ENCODE measurements around the gene LPXN.

LPXN gene

GRCh38 chr11:58606930-58607714, 31.5 kb upstream of the LPXN start:
- Histone ChIP-seq H2AFZ (ENCODE audit: low read length, unreplicated experiment) (no peak overlapping the region), H3K27me3 (ENCODE audit: insufficient read depth, low read length) (no peaks in the 10 kb centered on the region), H3K36me3 (ENCODE audit: insufficient read depth, low read length) (peaks cover 19% of the 10 kb centered on the region), H3K4me1 (ENCODE audit: control insufficient read depth, insufficient read depth, low read length, unreplicated experiment) (peaks cover 7% of the 10 kb centered on the region), H3K27ac (ENCODE audit: low read depth, low read length) (no peak overlapping the region), H3K4me3 (ENCODE audit: low read depth, low read length) (no peak overlapping the region), H3K79me2 (ENCODE audit: control insufficient read depth, insufficient read depth, low read length, unreplicated experiment) (peaks cover 70% of the 10 kb centered on the region)

DNA sequence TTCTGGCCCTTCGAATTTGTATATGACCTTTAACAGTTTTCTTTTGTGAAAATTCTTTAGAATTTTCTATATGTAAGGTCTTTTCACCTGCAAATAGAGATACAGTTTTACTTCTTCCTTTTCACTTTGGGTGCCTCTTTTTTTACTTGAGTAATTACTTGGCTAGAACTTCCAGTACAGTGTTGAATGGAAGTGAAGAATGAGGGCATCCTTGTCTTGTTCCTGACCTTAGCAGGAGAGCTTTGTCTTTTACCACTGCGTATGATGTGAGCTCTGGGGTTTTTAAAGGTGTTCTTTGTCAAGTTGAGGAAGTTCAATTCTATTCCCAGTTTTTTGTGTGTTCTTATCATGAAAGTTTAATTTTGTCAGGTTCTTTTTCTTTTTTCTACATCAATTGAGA, 24.9 kb upstream of the LPXN start:
- Histone ChIP-seq H3K4me3 (ENCODE audit: low read depth, low read length) (no peak overlapping the region), H3K4me1 (ENCODE audit: control insufficient read depth, insufficient read depth, low read length, unreplicated experiment) (peaks cover 6% of the 10 kb centered on the region), H2AFZ (ENCODE audit: low read length, unreplicated experiment) (no peak overlapping the region), H3K27ac (ENCODE audit: low read depth, low read length) (no peak overlapping the region), H3K27me3 (ENCODE audit: insufficient read depth, low read length) (no peaks in the 10 kb centered on the region), H3K79me2 (ENCODE audit: control insufficient read depth, insufficient read depth, low read length, unreplicated experiment) (peaks cover 95% of the 10 kb centered on the region), H3K36me3 (ENCODE audit: insufficient read depth, low read length) (no peaks in the 10 kb centered on the region; the same call in 1 of the 2 replicates)

- H3K27me3 ChIP-seq (ENCODE audit: insufficient read depth, low read length): no peaks in the 10 kb centered on the region
- no peaks in the 10 kb centered on the region for H3K4me1 ChIP-seq (ENCODE audit: control insufficient read depth, insufficient read depth, low read length, unreplicated experiment)
- H3K79me2 ChIP-seq (ENCODE audit: control insufficient read depth, insufficient read depth, low read length, unreplicated experiment): peaks cover 91% of the 10 kb centered on the region
- H3K27ac ChIP-seq (ENCODE audit: low read depth, low read length): no peak overlapping the region
- H2AFZ ChIP-seq (ENCODE audit: low read length, unreplicated experiment): no peak overlapping the region
- no peaks in the 10 kb centered on the region; the same call in 1 of the 2 replicates for H3K36me3 ChIP-seq (ENCODE audit: insufficient read depth, low read length)
- no peak overlapping the region for H3K4me3 ChIP-seq (ENCODE audit: low read depth, low read length)
These were observed 22.0 kb upstream of the LPXN start for GRCh38 chr11:58597486-58598144.

DNA sequence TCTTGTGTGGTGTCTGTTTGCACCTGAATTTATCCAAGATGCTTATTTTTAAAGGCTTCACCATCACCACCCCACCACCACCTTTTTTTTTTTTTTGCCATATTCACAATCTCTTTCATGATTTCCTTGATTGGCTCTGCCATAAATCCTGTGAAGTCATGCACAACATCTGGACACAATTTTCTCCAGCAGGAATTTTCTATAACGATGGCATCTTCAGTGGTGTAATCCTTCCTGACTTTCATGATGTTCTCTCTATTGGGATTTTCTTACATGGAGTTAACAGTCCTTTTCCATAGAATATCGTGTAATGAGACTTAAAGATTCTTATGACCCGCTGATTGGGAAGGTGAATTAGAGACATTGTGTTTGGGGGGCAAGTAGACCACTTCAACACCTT, 21.0 kb upstream of the LPXN start:
- Histone ChIP-seq H3K27me3 (ENCODE audit: insufficient read depth, low read length) (no peaks in the 10 kb centered on the region), H2AFZ (ENCODE audit: low read length, unreplicated experiment) (no peak overlapping the region), H3K36me3 (ENCODE audit: insufficient read depth, low read length) (peaks cover 3% of the 10 kb centered on the region; the same call in 1 of the 2 replicates), H3K27ac (ENCODE audit: low read depth, low read length) (no peak overlapping the region), H3K4me3 (ENCODE audit: low read depth, low read length) (no peak overlapping the region), H3K4me1 (ENCODE audit: control insufficient read depth, insufficient read depth, low read length, unreplicated experiment) (no peaks in the 10 kb centered on the region), H3K79me2 (ENCODE audit: control insufficient read depth, insufficient read depth, low read length, unreplicated experiment) (peaks cover 90% of the 10 kb centered on the region)

DNA sequence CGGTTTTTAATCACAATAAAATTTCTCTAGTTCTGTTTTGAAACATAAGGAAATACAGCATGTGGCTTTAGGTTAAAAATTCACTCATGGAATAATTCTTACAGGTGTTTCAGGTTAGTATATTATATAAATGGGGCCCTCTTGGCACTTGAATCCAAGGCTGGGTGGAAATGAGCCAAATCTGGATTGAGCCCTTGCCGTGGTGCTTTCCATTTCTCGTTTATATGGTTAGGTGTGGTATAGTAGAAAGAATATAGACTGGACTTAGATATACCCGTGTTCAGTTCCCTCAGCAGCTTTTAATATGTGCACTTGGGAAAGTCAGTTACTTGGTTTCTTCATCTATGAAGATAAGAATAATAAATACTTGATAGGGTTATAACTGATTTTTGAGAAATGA, 19.2 kb upstream of the LPXN start:
- no peak overlapping the region for H3K4me3 ChIP-seq (ENCODE audit: low read depth, low read length)
- no peaks in the 10 kb centered on the region for H3K27me3 ChIP-seq (ENCODE audit: insufficient read depth, low read length)
- H3K27ac ChIP-seq (ENCODE audit: low read depth, low read length): no peak overlapping the region
- no peak overlapping the region for H2AFZ ChIP-seq (ENCODE audit: low read length, unreplicated experiment)
- peaks cover 89% of the 10 kb centered on the region for H3K79me2 ChIP-seq (ENCODE audit: control insufficient read depth, insufficient read depth, low read length, unreplicated experiment)
- peaks cover 3% of the 10 kb centered on the region; the same call in 1 of the 2 replicates for H3K36me3 ChIP-seq (ENCODE audit: insufficient read depth, low read length)
- H3K4me1 ChIP-seq (ENCODE audit: control insufficient read depth, insufficient read depth, low read length, unreplicated experiment): no peaks in the 10 kb centered on the region

DNA sequence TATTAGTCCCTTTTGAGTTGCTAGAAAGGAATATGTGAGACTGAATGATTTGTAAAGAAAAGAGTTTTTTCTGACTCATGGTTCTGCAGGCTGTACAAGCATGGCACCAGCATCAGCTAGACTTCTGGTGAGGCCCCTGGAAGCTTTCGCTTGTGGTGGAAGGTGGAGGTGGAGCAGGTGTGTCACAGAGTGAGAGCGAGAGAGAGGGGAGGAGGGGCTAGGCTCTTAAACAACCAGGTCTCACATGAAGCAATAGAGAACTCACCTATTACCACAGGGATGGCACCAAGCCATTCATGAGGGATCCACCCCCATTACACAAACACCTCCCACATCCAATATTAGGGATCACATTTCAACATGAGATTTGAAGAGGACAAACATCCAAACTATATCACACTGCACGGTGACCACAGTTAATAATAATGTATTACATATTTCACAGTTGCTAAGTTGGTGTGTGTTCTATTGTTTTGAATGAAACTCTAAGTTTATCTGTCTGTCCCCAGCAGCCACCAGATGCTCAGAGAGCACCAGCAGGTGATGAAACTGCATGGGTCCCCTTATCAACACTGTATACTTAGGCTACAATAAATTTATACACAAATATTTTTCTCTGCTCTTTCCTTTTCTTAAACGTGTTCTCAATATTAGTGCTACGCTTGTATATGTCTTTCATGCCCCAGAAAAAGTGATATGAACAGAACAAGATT, 17.3 kb upstream of the LPXN start:
- Histone ChIP-seq H3K4me1 (ENCODE audit: control insufficient read depth, insufficient read depth, low read length, unreplicated experiment) (no peaks in the 10 kb centered on the region), H3K4me3 (ENCODE audit: low read depth, low read length) (no peak overlapping the region), H3K27me3 (ENCODE audit: insufficient read depth, low read length) (no peaks in the 10 kb centered on the region), H3K79me2 (ENCODE audit: control insufficient read depth, insufficient read depth, low read length, unreplicated experiment) (peaks cover 86% of the 10 kb centered on the region), H3K36me3 (ENCODE audit: insufficient read depth, low read length) (peaks cover 3% of the 10 kb centered on the region; the same call in 1 of the 2 replicates), H3K27ac (ENCODE audit: low read depth, low read length) (no peak overlapping the region), H2AFZ (ENCODE audit: low read length, unreplicated experiment) (no peak overlapping the region)

GRCh38 chr11:58591659-58592058, 16.0 kb upstream of the LPXN start:
- H3K4me3 ChIP-seq (ENCODE audit: low read depth, low read length): no peak overlapping the region
- H3K79me2 ChIP-seq (ENCODE audit: control insufficient read depth, insufficient read depth, low read length, unreplicated experiment): peaks cover 86% of the 10 kb centered on the region
- H3K4me1 ChIP-seq (ENCODE audit: control insufficient read depth, insufficient read depth, low read length, unreplicated experiment): no peaks in the 10 kb centered on the region
- H2AFZ ChIP-seq (ENCODE audit: low read length, unreplicated experiment): no peak overlapping the region
- no peak overlapping the region for H3K27ac ChIP-seq (ENCODE audit: low read depth, low read length)
- H3K27me3 ChIP-seq (ENCODE audit: insufficient read depth, low read length): no peaks in the 10 kb centered on the region
- peaks cover 12% of the 10 kb centered on the region; the same call in 1 of the 2 replicates for H3K36me3 ChIP-seq (ENCODE audit: insufficient read depth, low read length)

GRCh38 chr11:58586998-58587397, 11.3 kb upstream of the LPXN start:
- peaks cover 93% of the 10 kb centered on the region for H3K79me2 ChIP-seq (ENCODE audit: control insufficient read depth, insufficient read depth, low read length, unreplicated experiment)
- no peak overlapping the region for H2AFZ ChIP-seq (ENCODE audit: low read length, unreplicated experiment)
- H3K27me3 ChIP-seq (ENCODE audit: insufficient read depth, low read length): no peaks in the 10 kb centered on the region
- peaks cover 14% of the 10 kb centered on the region for H3K36me3 ChIP-seq (ENCODE audit: insufficient read depth, low read length)
- H3K27ac ChIP-seq (ENCODE audit: low read depth, low read length): no peak overlapping the region
- no peak overlapping the region for H3K4me3 ChIP-seq (ENCODE audit: low read depth, low read length)
- H3K4me1 ChIP-seq (ENCODE audit: control insufficient read depth, insufficient read depth, low read length, unreplicated experiment): peaks cover 22% of the 10 kb centered on the region

GRCh38 chr11:58582437-58582836, 6.8 kb upstream of the LPXN start:
- Histone ChIP-seq H2AFZ (ENCODE audit: low read length, unreplicated experiment) (no peak overlapping the region), H3K27me3 (ENCODE audit: insufficient read depth, low read length) (no peaks in the 10 kb centered on the region), H3K36me3 (ENCODE audit: insufficient read depth, low read length) (peaks cover 13% of the 10 kb centered on the region), H3K4me3 (ENCODE audit: low read depth, low read length) (peak overlapping the region; percentile 88), H3K79me2 (ENCODE audit: control insufficient read depth, insufficient read depth, low read length, unreplicated experiment) (peaks cover 78% of the 10 kb centered on the region), H3K27ac (ENCODE audit: low read depth, low read length) (no peak overlapping the region), H3K4me1 (ENCODE audit: control insufficient read depth, insufficient read depth, low read length, unreplicated experiment) (peaks cover 32% of the 10 kb centered on the region)

- peaks cover 49% of the 10 kb centered on the region for H3K4me1 ChIP-seq (ENCODE audit: control insufficient read depth, insufficient read depth, low read length, unreplicated experiment)
- H2AFZ ChIP-seq (ENCODE audit: low read length, unreplicated experiment): no peak overlapping the region
- H3K79me2 ChIP-seq (ENCODE audit: control insufficient read depth, insufficient read depth, low read length, unreplicated experiment): peaks cover 72% of the 10 kb centered on the region
- H3K4me3 ChIP-seq (ENCODE audit: low read depth, low read length): peak overlapping the region; percentile 88
- no peaks in the 10 kb centered on the region for H3K27me3 ChIP-seq (ENCODE audit: insufficient read depth, low read length)
- H3K27ac ChIP-seq (ENCODE audit: low read depth, low read length): peak overlapping the region; percentile 96
- H3K36me3 ChIP-seq (ENCODE audit: insufficient read depth, low read length): peaks cover 5% of the 10 kb centered on the region
These were observed 4.7 kb upstream of the LPXN start for GRCh38 chr11:58580311-58580710.
